Measurements from ENCODE around the gene CDHR1.

DNA sequence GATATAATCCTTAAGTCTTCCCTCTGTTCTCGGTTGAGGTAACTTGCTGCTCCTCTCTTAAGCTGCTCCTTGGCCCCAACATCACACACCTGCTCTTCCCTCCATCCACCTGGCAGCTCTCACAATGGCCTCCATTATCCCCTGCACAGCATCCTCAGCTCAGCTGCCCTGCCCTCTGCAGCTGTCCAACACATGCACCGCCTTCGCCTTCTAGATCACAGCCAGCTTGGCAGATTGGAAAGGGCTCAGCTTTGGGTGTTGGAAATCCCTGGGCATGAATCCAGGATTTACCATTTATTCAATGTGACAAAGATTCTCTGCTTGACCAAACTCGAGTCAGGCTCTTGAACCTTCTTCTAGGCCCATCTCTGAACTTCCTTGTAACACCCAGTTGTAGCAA lies 71.1 kb downstream of the CDHR1 start:
- TF ChIP-seq EZH2 (IDR thresholded peaks at IDR 0.05; ENCODE audit: low read length, missing control alignments): no peak
- TF ChIP-seq, protein P1, sequence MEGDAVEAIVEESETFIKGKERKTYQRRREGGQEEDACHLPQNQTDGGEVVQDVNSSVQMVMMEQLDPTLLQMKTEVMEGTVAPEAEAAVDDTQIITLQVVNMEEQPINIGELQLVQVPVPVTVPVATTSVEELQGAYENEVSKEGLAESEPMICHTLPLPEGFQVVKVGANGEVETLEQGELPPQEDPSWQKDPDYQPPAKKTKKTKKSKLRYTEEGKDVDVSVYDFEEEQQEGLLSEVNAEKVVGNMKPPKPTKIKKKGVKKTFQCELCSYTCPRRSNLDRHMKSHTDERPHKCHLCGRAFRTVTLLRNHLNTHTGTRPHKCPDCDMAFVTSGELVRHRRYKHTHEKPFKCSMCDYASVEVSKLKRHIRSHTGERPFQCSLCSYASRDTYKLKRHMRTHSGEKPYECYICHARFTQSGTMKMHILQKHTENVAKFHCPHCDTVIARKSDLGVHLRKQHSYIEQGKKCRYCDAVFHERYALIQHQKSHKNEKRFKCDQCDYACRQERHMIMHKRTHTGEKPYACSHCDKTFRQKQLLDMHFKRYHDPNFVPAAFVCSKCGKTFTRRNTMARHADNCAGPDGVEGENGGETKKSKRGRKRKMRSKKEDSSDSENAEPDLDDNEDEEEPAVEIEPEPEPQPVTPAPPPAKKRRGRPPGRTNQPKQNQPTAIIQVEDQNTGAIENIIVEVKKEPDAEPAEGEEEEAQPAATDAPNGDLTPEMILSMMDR (conservative IDR thresholded peaks at IDR 0.05 in 1 of 2, IDR thresholded peaks at IDR 0.05 in 1 of 2; ENCODE audit: low read depth in 1 of 2, low read length in 2 of 2): no peak
